Neutrophil (primary cell): ENCODE results near the gene CDK19.

ENCODE experiments used
- H3K27ac ChIP-seq: fragments of 200-600 bp; sonication (generic); 2 replicates; pipeline ENCODE4 v1.5.1; 2016; ENCODE audit warnings: mild to moderate bottlenecking, moderate library complexity
- H3K27me3 ChIP-seq: fragments of 200-600 bp; sonication (generic); 2 replicates; pipeline ENCODE4 v1.6.0; 2016; ENCODE audit warnings: mild to moderate bottlenecking
- H3K36me3 ChIP-seq: fragments of 200-600 bp; sonication (generic); 2 replicates; pipeline ENCODE4 v1.5.1; 2017
- H3K4me1 ChIP-seq, 2 experiments: fragments of 200-600 bp in 1 of 2; sonication (generic) in 1 of 2; 1 replicate in 1 of 2; 2 replicates in 1 of 2; pipeline versions ENCODE4 v1.5.1 to v1.6.1; 2013 to 2016; ENCODE audit warnings: low read depth in 1 of 2, low read length in 1 of 2, mild to moderate bottlenecking in 1 of 2, moderate library complexity in 1 of 2; ENCODE audit not compliant: control insufficient read depth in 1 of 2, insufficient read depth in 1 of 2
- H3K4me3 ChIP-seq, 2 experiments: fragments of 200-600 bp in 1 of 2; sonication (generic) in 1 of 2; 1 replicate in 1 of 2; 2 replicates in 1 of 2; pipeline ENCODE4 v1.5.1; 2013 to 2016; ENCODE audit warnings: low read depth in 1 of 2, low read length in 1 of 2, mild to moderate bottlenecking in 1 of 2, moderate library complexity in 1 of 2
- H3K9me3 ChIP-seq: fragments of 200-600 bp; sonication (generic); 2 replicates; pipeline ENCODE4 v1.5.1; 2016
- CTCF ChIP-seq: fragments of 200-600 bp; sonication (generic); IDR thresholded peaks from 2 replicates; pipeline ENCODE4 v1.5.1; 2016; ENCODE audit warnings: antibody characterized with exemption

CDK19 gene

DNA sequence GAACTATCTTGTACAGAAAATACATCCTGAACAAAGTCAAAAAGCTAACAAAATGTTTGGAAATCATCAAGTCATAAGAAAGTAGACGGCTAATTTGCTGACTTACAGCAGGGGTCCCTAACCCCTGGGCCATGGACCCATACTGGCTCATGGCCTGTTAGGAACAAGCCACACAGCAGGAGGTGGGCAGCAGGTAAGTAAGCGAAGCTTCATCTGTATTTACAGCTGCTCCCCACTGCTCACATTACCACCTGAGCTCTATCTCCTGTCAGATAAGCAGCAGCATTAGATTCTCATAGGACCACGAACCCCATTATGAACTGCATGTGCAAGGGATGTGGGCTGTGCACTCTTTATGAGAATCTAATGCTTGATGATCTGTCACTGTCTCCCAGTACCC lies 115.5 kb downstream of the CDK19 start:
- peaks cover 15 to 20% of the 10 kb centered on the region in 2 experiments for H3K4me1 ChIP-seq
- no peaks in the 10 kb centered on the region for H3K27me3 ChIP-seq
- peak overlapping the region; percentile 53 for H3K27ac ChIP-seq
- no peaks in the 10 kb centered on the region for H3K9me3 ChIP-seq
- no peak for TF ChIP-seq CTCF
- H3K4me3 ChIP-seq: no peak overlapping the region
- no peaks in the 10 kb centered on the region for H3K36me3 ChIP-seq

- Histone ChIP-seq H3K4me3 (no peak overlapping the region), H3K27me3 (no peaks in the 10 kb centered on the region), H3K36me3 (peaks cover 4% of the 10 kb centered on the region), H3K9me3 (no peaks in the 10 kb centered on the region), H3K27ac (no peak overlapping the region), H3K4me1 (peaks cover 1 to 3% of the 10 kb centered on the region in 2 experiments)
- TF ChIP-seq CTCF: no peak
Measured at GRCh38 chr6:110693994-110694393, 121.3 kb downstream of the CDK19 start.

DNA sequence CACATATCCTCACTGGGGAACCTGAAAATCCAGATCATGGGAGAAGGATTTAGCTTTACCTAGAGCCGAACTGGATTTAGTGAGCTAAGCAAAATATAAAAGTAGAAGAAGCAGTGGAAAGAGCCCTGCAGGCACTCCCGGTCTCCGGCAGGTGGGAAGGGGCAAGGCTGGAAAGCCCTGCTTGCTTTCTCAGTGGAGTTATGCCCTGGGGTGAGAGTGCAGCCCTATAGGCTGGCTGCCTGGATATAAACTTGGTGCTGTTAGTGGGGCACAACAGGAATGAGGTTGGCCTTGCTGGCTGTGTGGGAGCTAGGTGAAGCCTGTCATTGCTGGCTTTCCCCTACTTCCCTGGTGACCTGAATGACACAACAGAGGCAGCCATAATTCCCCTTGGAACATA lies 122.0 kb downstream of the CDK19 start:
- Histone ChIP-seq H3K4me3 (no peak overlapping the region), H3K4me1 (peaks cover 8 to 10% of the 10 kb centered on the region in 2 experiments), H3K36me3 (peaks cover 4% of the 10 kb centered on the region), H3K9me3 (no peaks in the 10 kb centered on the region), H3K27me3 (no peaks in the 10 kb centered on the region), H3K27ac (no peak overlapping the region)
- no peak for TF ChIP-seq CTCF

DNA sequence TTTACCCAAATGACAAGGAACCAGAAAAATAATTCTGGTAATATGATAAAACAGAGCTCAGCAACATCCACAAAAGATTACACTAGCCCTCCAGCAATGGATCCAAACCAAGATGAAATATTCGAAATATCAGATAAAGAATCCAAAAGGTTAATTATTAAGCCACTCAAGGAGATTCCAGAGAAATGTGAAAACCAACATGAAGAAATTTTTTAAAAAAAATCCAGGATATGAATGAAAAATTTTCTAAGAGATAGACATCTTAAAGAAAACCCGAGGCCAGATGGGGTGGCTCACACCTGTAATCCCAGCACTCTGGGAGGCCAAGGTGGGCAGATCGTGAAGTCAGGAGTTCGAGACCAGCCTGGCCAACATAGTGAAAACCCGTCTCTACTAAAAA lies 124.4 kb downstream of the CDK19 start:
- H3K27ac ChIP-seq: no peak overlapping the region
- TF ChIP-seq CTCF: no peak
- H3K36me3 ChIP-seq: peaks cover 4% of the 10 kb centered on the region
- no peaks in the 10 kb centered on the region for H3K9me3 ChIP-seq
- peaks cover 16 to 25% of the 10 kb centered on the region in 2 experiments for H3K4me1 ChIP-seq
- H3K4me3 ChIP-seq: no peak overlapping the region
- H3K27me3 ChIP-seq: no peaks in the 10 kb centered on the region

GRCh38 chr6:110690106-110690654 lies 125.1 kb downstream of the CDK19 start:
- Histone ChIP-seq H3K4me3 (no peak overlapping the region), H3K27ac (no peak overlapping the region), H3K27me3 (no peaks in the 10 kb centered on the region), H3K36me3 (peaks cover 4% of the 10 kb centered on the region), H3K4me1 (peaks cover 16 to 25% of the 10 kb centered on the region in 2 experiments), H3K9me3 (no peaks in the 10 kb centered on the region)
- TF ChIP-seq CTCF: no peak
